A673 (cell line): ENCODE measurements around the gene INPP4A.

Experiments
- CTCF ChIP-seq: fragments of 300-800, 200-600 bp; sonication (generic); conservative IDR thresholded peaks from 2 replicates; pipeline ENCODE4 v1.5.1; 2017; ENCODE audit warnings: low read depth, mild to moderate bottlenecking, antibody characterized with exemption, low read length, moderate library complexity, mixed read lengths
- EZH2 ChIP-seq: fragments of 200-600 bp; sonication (generic); IDR thresholded peaks from 2 replicates; pipeline ENCODE4 v1.6.1; 2017; ENCODE audit warnings: borderline replicate concordance, low read depth, mild to moderate bottlenecking, mixed read lengths, antibody characterized with exemption, low read length; ENCODE audit not compliant: poor library complexity, severe bottlenecking

GRCh38 chr2:98533547-98533946 is 88.9 kb downstream of the INPP4A start:
- TF ChIP-seq CTCF (no peak), EZH2 (no peak)
